Measurements from ENCODE around the gene MARS1.
"Not testable (repeated sequence)": the region's sequence is repeated elsewhere in the genome, so short reads cannot be mapped to it uniquely, and the experiment has no call there.

DNA sequence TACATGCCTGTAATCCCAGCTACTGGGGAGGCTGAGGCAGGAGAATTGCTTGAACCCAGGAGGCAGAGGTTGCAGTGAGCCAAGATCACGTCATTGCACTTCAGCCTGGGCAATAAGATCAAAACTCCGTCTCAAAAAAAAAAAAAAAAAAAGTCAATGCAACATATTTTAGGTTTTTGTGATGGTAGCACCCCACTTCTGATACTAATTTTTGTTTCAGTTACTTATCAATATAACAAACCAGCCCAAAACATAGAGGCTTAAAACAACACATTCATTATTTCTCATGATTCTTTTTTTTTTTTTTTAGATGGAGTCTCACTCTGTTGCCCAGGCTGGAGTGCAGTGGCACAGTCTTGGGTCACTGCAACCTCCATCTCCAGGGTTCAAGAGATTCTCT is 46.5 kb upstream of the MARS1 start:
- not testable (repeated sequence) for TF ChIP-seq CTCF (IDR thresholded peaks at IDR 0.05; ENCODE audit: insufficient read depth, low read length); POLR2AphosphoS5 (IDR thresholded peaks at IDR 0.05; ENCODE audit: low read depth); GABPA (IDR thresholded peaks at IDR 0.05; ENCODE audit: low read depth); SPI1 (IDR thresholded peaks at IDR 0.05; ENCODE audit: borderline replicate concordance, low read depth)
- TF ChIP-seq, protein P1, sequence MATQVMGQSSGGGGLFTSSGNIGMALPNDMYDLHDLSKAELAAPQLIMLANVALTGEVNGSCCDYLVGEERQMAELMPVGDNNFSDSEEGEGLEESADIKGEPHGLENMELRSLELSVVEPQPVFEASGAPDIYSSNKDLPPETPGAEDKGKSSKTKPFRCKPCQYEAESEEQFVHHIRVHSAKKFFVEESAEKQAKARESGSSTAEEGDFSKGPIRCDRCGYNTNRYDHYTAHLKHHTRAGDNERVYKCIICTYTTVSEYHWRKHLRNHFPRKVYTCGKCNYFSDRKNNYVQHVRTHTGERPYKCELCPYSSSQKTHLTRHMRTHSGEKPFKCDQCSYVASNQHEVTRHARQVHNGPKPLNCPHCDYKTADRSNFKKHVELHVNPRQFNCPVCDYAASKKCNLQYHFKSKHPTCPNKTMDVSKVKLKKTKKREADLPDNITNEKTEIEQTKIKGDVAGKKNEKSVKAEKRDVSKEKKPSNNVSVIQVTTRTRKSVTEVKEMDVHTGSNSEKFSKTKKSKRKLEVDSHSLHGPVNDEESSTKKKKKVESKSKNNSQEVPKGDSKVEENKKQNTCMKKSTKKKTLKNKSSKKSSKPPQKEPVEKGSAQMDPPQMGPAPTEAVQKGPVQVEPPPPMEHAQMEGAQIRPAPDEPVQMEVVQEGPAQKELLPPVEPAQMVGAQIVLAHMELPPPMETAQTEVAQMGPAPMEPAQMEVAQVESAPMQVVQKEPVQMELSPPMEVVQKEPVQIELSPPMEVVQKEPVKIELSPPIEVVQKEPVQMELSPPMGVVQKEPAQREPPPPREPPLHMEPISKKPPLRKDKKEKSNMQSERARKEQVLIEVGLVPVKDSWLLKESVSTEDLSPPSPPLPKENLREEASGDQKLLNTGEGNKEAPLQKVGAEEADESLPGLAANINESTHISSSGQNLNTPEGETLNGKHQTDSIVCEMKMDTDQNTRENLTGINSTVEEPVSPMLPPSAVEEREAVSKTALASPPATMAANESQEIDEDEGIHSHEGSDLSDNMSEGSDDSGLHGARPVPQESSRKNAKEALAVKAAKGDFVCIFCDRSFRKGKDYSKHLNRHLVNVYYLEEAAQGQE (IDR thresholded peaks at IDR 0.05; ENCODE audit: insufficient replicate concordance, low read depth) = not testable (repeated sequence)

All from HL-60 (cell line).